Keratinocyte (primary cell): ENCODE results near the gene FARP1. TPM values are rescaled to one million over a fixed set of nuclear protein-coding genes. Genes with fewer than 3 reads are reported as not detected.

Source experiments
- DNase-seq: peaks from one replicate; pipeline ENCODE4 v3.0.0-alpha.2; 2011; ENCODE audit warnings: low read depth, missing footprints, low spot score
- FAIRE-seq: peaks from 2 replicates; lab custom pipeline; 2011; peaks lifted over from hg19 to GRCh38; lab: Jason Lieb, UNC
- H2AFZ ChIP-seq: 2 replicates; pipeline ENCODE4 v1.6.0; 2012; ENCODE audit warnings: low read length, control low read depth, inconsistent platforms; ENCODE audit not compliant: control insufficient read depth
- H3K27ac ChIP-seq: 2 replicates; pipeline ENCODE4 v1.5.1; 2011; ENCODE audit warnings: low read length; ENCODE audit not compliant: control insufficient read depth, insufficient read depth
- H3K27me3 ChIP-seq: 3 replicates; pipeline ENCODE4 v1.6.0; 2011; ENCODE audit warnings: low read length; ENCODE audit not compliant: control insufficient read depth, insufficient read depth; ENCODE audit errors: extremely low read depth
- H3K36me3 ChIP-seq, 2 experiments: 2 replicates in 1 of 2; 3 replicates in 1 of 2; pipeline ENCODE4 v1.5.1; 2011; ENCODE audit warnings: low read length in 2 of 2, mild to moderate bottlenecking in 1 of 2; ENCODE audit not compliant: control insufficient read depth in 2 of 2, insufficient read depth in 2 of 2; ENCODE audit errors: extremely low read depth in 1 of 2
- H3K4me1 ChIP-seq: 3 replicates; pipeline ENCODE4 v1.5.1; 2011; ENCODE audit warnings: low read length; ENCODE audit not compliant: control insufficient read depth, insufficient read depth; ENCODE audit errors: extremely low read depth
- H3K4me2 ChIP-seq: 3 replicates; pipeline ENCODE4 v1.6.0; 2011; ENCODE audit warnings: low read depth, low read length; ENCODE audit not compliant: control insufficient read depth, insufficient read depth; ENCODE audit errors: extremely low read depth
- H3K4me3 ChIP-seq, 3 experiments: fragments of 200-600 bp in 1 of 3; sonication (generic) in 1 of 3; 2 replicates in 2 of 3; 3 replicates in 1 of 3; pipeline ENCODE4 v1.5.1; 2011 to 2016; ENCODE audit warnings: low read length in 3 of 3, mild to moderate bottlenecking in 3 of 3, control low read depth in 2 of 3, inconsistent platforms in 1 of 3, low read depth in 1 of 3, mixed read lengths in 1 of 3, mixed run types in 1 of 3, moderate library complexity in 1 of 3; ENCODE audit not compliant: control insufficient read depth in 2 of 3, insufficient read depth in 2 of 3; ENCODE audit errors: extremely low read depth in 1 of 3
- H3K79me2 ChIP-seq: 2 replicates; pipeline ENCODE4 v1.6.0; 2012; ENCODE audit warnings: low read length; ENCODE audit not compliant: control insufficient read depth, insufficient read depth
- H3K9ac ChIP-seq: 3 replicates; pipeline ENCODE4 v1.6.0; 2011; ENCODE audit warnings: low read length; ENCODE audit not compliant: control insufficient read depth, insufficient read depth; ENCODE audit errors: extremely low read depth
- H3K9me1 ChIP-seq: 3 replicates; pipeline ENCODE4 v1.6.0; 2011; ENCODE audit warnings: low read length; ENCODE audit not compliant: control insufficient read depth, insufficient read depth; ENCODE audit errors: extremely low read depth
- H3K9me3 ChIP-seq: 2 replicates; pipeline ENCODE4 v1.5.1; 2012; ENCODE audit warnings: low read depth, low read length; ENCODE audit not compliant: control insufficient read depth
- H4K20me1 ChIP-seq: 3 replicates; pipeline ENCODE4 v1.6.0; 2011; ENCODE audit warnings: low read length; ENCODE audit not compliant: control insufficient read depth, insufficient read depth; ENCODE audit errors: extremely low read depth
- CTCF ChIP-seq, 3 experiments: IDR thresholded peaks in 1 of 3; conservative IDR thresholded peaks in 1 of 3; optimal IDR thresholded peaks in 1 of 3; 2 replicates in 2 of 3; 3 replicates in 1 of 3; pipeline versions ENCODE3 to v1.5.1; 2011; ENCODE audit warnings: low read length in 3 of 3, mild to moderate bottlenecking in 3 of 3, moderate library complexity in 2 of 3, control low read depth in 1 of 3, inconsistent platforms in 1 of 3; ENCODE audit not compliant: insufficient read depth in 2 of 3; ENCODE audit errors: extremely low read depth in 1 of 3
- EZH2 ChIP-seq: IDR thresholded peaks from one replicate; pipeline ENCODE4 v1.6.1; 2012; ENCODE audit warnings: inconsistent platforms, mild to moderate bottlenecking, low read length, moderate library complexity
- dilution Hi-C: fragments of 300-500 bp; cut with MboI; formaldehyde crosslinking; loops from one replicate; pipeline ENCODE4 v1.7.0; 2020; ENCODE audit warnings: low sequenced_read_pairs; ENCODE audit not compliant: extremely low pct_ligation_motif_present
- polyA plus RNA-seq, 5 experiments: library from polyadenylated mRNA; depleted of rRNA in 3 of 5; stranded (reverse) in 3 of 5; stranded (forward) in 1 of 5; unstranded in 1 of 5; fragments of >200 nt; gene quantifications; 1 replicate in 1 of 5; 2 replicates in 3 of 5; 3 replicates in 1 of 5; pipeline versions ENCODE4 v1.2.1 to v1.2.3, GENCODE V29; 2011 to 2012; ENCODE audit warnings: missing spikeins in 2 of 5, low read depth in 1 of 5, low replicate concordance in 1 of 5

FARP1 gene
- polyA plus RNA-seq, 1 donor (not counting 4 experiments of a cell fraction or from before 2014, with no cell fraction given), result 10.3 TPM

GRCh38 chr13:98476538-98476966 lies 333.7 kb downstream of the FARP1 start:
- H3K79me2 ChIP-seq, result peaks cover 82% of the 10 kb centered on the region
- no peaks in the 10 kb centered on the region for H3K9me3 ChIP-seq
- no peaks in the 10 kb centered on the region for H3K27me3 ChIP-seq
- H3K9me1 ChIP-seq, result no peaks in the 10 kb centered on the region
- peak overlapping the region; percentile 59 for H3K4me2 ChIP-seq
- DNase-seq (peak; percentile 66), FAIRE-seq (peak; percentile 94)
- dilution Hi-C loops, result no loop called here
- H3K36me3 ChIP-seq, result peaks cover 34% of the 10 kb centered on the region in 2 experiments
- TF ChIP-seq CTCF (optimal IDR thresholded peaks at IDR 0.05 in 1 of 3, IDR thresholded peaks at IDR 0.05 in 1 of 3, conservative IDR thresholded peaks at IDR 0.05 in 1 of 3; ENCODE audit: extremely low read depth in 1 of 3, insufficient read depth in 2 of 3, low read length in 3 of 3), result no peak
- no peak for TF ChIP-seq EZH2
- H2AFZ ChIP-seq, result no peak overlapping the region
- H3K4me3 ChIP-seq, result peak overlapping the region in 1 of 3 experiments; percentile 21
- peak overlapping the region; percentile 61 for H3K27ac ChIP-seq
- H3K9ac ChIP-seq, result peak overlapping the region; percentile 47
- peaks cover 29% of the 10 kb centered on the region for H3K4me1 ChIP-seq
- H4K20me1 ChIP-seq, result peaks cover 4% of the 10 kb centered on the region

GRCh38 chr13:98478189-98479129 lies 335.6 kb downstream of the FARP1 start:
- dilution Hi-C loops, result no loop called here
- Histone ChIP-seq H4K20me1 (peaks cover 8% of the 10 kb centered on the region), H3K79me2 (peaks cover 90% of the 10 kb centered on the region), H3K4me2 (no peak overlapping the region), H3K4me1 (peaks cover 39% of the 10 kb centered on the region), H3K9ac (no peak overlapping the region), H3K36me3 (peaks cover 22 to 23% of the 10 kb centered on the region in 2 experiments), H3K4me3 (no peak overlapping the region), H3K9me1 (peaks cover 3% of the 10 kb centered on the region), H3K27me3 (no peaks in the 10 kb centered on the region), H3K9me3 (no peaks in the 10 kb centered on the region), H3K27ac (no peak overlapping the region), H2AFZ (no peak overlapping the region)
- FAIRE-seq (no peak), DNase-seq (no peak)
- TF ChIP-seq CTCF (optimal IDR thresholded peaks at IDR 0.05 in 1 of 3, IDR thresholded peaks at IDR 0.05 in 1 of 3, conservative IDR thresholded peaks at IDR 0.05 in 1 of 3; ENCODE audit: extremely low read depth in 1 of 3, insufficient read depth in 2 of 3, low read length in 3 of 3) (no peak), EZH2 (no peak)
